ENCODE measurements around the gene SLC6A11.

SLC6A11 gene

DNA sequence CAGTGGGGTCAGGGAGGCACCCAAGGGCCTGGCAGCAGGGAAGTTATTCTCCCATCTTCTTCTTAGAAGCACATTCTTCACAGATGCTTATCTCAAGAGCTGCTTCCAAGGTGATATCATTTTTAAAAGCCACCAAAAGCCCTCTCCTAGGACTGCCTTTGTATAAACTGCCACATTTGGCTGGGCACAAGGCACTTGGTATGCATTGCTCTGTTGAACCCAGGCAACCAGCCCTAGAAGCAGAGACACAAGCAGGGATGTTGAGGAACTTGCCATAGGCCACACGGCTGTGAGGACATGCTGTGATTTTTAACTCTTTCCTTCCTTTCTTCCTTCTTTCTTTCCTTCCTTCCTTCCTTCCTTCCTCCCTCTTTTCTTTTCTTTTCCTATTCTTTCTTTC, 169.2 kb downstream of the SLC6A11 start:
- DNase-seq: no peak

DNA sequence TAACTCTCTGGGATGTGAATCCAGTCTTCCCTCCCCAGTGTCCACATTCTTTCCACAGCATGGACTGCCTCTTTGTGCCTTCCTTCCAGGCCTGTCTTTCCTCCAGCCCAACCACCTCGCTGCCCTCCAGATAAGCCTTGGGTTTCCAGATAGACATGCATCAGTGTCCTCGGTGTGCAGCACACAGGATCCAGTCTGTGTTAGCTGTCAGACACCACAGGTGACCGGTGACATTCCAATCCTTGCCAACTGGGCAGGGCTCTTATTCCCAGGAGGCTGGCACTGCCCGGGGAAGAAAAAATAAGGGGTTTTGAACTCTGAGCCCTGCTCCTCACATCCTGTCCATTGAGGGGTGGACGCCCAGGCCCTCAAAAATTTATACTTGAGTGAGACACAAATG, 170.6 kb downstream of the SLC6A11 start:
- DNase-seq: no peak

- DNase-seq: no peak
Observed at GRCh38 chr3:10988001-10988665, 172.1 kb downstream of the SLC6A11 start.

GRCh38 chr3:10988991-10989484, 173.0 kb downstream of the SLC6A11 start:
- DNase-seq: no peak
